Measurements from ENCODE around the gene CPZ.

DNA sequence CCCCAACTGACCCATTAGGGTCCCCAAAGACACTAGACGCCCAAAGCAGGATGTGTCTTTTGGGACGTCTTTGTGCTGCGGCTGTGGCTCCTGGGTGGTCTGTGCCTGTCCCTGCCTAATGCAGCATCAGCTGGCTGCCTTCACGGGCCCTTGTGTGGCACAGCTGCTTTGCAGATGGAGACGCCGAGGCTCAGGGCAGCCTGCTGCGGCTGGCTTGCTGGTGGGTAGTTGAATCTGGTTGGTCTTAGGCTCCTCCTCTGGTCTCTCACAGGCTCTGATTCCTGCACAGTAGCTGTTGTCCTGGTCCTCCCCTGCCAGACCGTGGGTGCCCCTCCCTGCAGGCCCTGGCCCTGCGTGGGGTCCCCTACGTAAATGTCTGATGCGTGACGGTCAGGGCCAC is 8.1 kb downstream of the CPZ start:
- TF ChIP-seq EP300 (IDR thresholded peaks at IDR 0.05; ENCODE audit: borderline replicate concordance in 1 of 2, control insufficient read depth in 1 of 2, low read depth in 2 of 2, low read length in 2 of 2) (no peak), EZH2 (IDR thresholded peaks at IDR 0.05; ENCODE audit: borderline replicate concordance, control insufficient read depth, low read depth, low read length) (no peak), SIX5 (IDR thresholded peaks at IDR 0.05; ENCODE audit: low read depth, low read length, severe bottlenecking) (no peak), SPI1 (IDR thresholded peaks at IDR 0.05; ENCODE audit: borderline replicate concordance, insufficient read depth, low read depth, low read length) (no peak), DPF2 (IDR thresholded peaks at IDR 0.05) (no peak), BHLHE40 (IDR thresholded peaks at IDR 0.05; ENCODE audit: borderline replicate concordance in 1 of 2, low read depth in 2 of 2, low read length in 1 of 2) (no peak), MYC (IDR thresholded peaks at IDR 0.05; ENCODE audit: insufficient read depth, insufficient read length, insufficient replicate concordance, low read length, severe bottlenecking) (no peak), SRF (IDR thresholded peaks at IDR 0.05; ENCODE audit: low read depth in 2 of 2, low read length in 2 of 2) (no peak), POLR2A (IDR thresholded peaks at IDR 0.05; ENCODE audit: low read depth, low read length) (no peak), CHD1 (IDR thresholded peaks at IDR 0.05; ENCODE audit: low read depth, low read length) (no peak), RAD21 (IDR thresholded peaks at IDR 0.05; ENCODE audit: insufficient read depth, low read depth, low read length) (no peak), CEBPB (IDR thresholded peaks at IDR 0.05; ENCODE audit: borderline replicate concordance in 1 of 2, low read depth in 2 of 2, low read length in 2 of 2) (no peak)
- TF ChIP-seq, protein P1, sequence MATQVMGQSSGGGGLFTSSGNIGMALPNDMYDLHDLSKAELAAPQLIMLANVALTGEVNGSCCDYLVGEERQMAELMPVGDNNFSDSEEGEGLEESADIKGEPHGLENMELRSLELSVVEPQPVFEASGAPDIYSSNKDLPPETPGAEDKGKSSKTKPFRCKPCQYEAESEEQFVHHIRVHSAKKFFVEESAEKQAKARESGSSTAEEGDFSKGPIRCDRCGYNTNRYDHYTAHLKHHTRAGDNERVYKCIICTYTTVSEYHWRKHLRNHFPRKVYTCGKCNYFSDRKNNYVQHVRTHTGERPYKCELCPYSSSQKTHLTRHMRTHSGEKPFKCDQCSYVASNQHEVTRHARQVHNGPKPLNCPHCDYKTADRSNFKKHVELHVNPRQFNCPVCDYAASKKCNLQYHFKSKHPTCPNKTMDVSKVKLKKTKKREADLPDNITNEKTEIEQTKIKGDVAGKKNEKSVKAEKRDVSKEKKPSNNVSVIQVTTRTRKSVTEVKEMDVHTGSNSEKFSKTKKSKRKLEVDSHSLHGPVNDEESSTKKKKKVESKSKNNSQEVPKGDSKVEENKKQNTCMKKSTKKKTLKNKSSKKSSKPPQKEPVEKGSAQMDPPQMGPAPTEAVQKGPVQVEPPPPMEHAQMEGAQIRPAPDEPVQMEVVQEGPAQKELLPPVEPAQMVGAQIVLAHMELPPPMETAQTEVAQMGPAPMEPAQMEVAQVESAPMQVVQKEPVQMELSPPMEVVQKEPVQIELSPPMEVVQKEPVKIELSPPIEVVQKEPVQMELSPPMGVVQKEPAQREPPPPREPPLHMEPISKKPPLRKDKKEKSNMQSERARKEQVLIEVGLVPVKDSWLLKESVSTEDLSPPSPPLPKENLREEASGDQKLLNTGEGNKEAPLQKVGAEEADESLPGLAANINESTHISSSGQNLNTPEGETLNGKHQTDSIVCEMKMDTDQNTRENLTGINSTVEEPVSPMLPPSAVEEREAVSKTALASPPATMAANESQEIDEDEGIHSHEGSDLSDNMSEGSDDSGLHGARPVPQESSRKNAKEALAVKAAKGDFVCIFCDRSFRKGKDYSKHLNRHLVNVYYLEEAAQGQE (IDR thresholded peaks at IDR 0.05; ENCODE audit: low read depth, low read length), result no peak

Measured in GM12878 (cell line).